Measurements from ENCODE around the gene ASB18.

ASB18 gene

GRCh38 chr2:236209535-236209934, 54.7 kb downstream of the ASB18 start:
- in situ Hi-C loops (cut with MboI; ENCODE audit: low sequenced_read_pairs) = no loop called here

GRCh38 chr2:236208019-236208926, 55.9 kb downstream of the ASB18 start:
- in situ Hi-C loops (cut with MboI; ENCODE audit: low sequenced_read_pairs) = no loop called here

GRCh38 chr2:236207472-236207871, 56.7 kb downstream of the ASB18 start:
- in situ Hi-C loops (cut with MboI; ENCODE audit: low sequenced_read_pairs) = no loop called here

GRCh38 chr2:236205867-236206645, 58.1 kb downstream of the ASB18 start:
- in situ Hi-C loops (cut with MboI; ENCODE audit: low sequenced_read_pairs) = no loop called here

GRCh38 chr2:236204953-236205352, 59.3 kb downstream of the ASB18 start:
- in situ Hi-C loops (cut with MboI; ENCODE audit: low sequenced_read_pairs) = no loop called here

GRCh38 chr2:236200378-236200777, 63.8 kb downstream of the ASB18 start:
- in situ Hi-C loops (cut with MboI; ENCODE audit: low sequenced_read_pairs) = no loop called here

- in situ Hi-C loops (cut with MboI; ENCODE audit: low sequenced_read_pairs) = loop anchor here (25.0 kb wide), 1 partner anchor 409 kb away; no protein-coding TSS in a partner anchor
Measured at GRCh38 chr2:236196366-236196765, 67.8 kb downstream of the ASB18 start.

GRCh38 chr2:236195726-236196125, 68.5 kb downstream of the ASB18 start:
- in situ Hi-C loops (cut with MboI; ENCODE audit: low sequenced_read_pairs) = loop anchor here (25.0 kb wide), 1 partner anchor 408 kb away; no protein-coding TSS in a partner anchor

- in situ Hi-C loops (cut with MboI; ENCODE audit: low sequenced_read_pairs) = loop anchor here (25.0 kb wide), 1 partner anchor 407 kb away; no protein-coding TSS in a partner anchor
Measured at GRCh38 chr2:236194786-236195185, 69.4 kb downstream of the ASB18 start.

- in situ Hi-C loops (cut with MboI; ENCODE audit: low sequenced_read_pairs) = loop anchor here (25.0 kb wide), 1 partner anchor 406 kb away; no protein-coding TSS in a partner anchor
Measured at GRCh38 chr2:236193026-236193425, 71.2 kb downstream of the ASB18 start.

GRCh38 chr2:236190674-236191073, 73.5 kb downstream of the ASB18 start:
- in situ Hi-C loops (cut with MboI; ENCODE audit: low sequenced_read_pairs) = loop anchor here (25.0 kb wide), 1 partner anchor 403 kb away; no protein-coding TSS in a partner anchor

- in situ Hi-C loops (cut with MboI; ENCODE audit: low sequenced_read_pairs) = loop anchor here (25.0 kb wide), 1 partner anchor 397 kb away; no protein-coding TSS in a partner anchor
Measured at GRCh38 chr2:236184701-236185100, 79.5 kb downstream of the ASB18 start.

- in situ Hi-C loops (cut with MboI; ENCODE audit: low sequenced_read_pairs) = loop anchor here (25.0 kb wide), 1 partner anchor 394 kb away; no protein-coding TSS in a partner anchor
Measured at GRCh38 chr2:236180831-236181453, 83.3 kb downstream of the ASB18 start.

- in situ Hi-C loops (cut with MboI; ENCODE audit: low sequenced_read_pairs) = loop anchor here (25.0 kb wide), 1 partner anchor 393 kb away; no protein-coding TSS in a partner anchor
Measured at GRCh38 chr2:236180076-236180816, 84.0 kb downstream of the ASB18 start.

- in situ Hi-C loops (cut with MboI; ENCODE audit: low sequenced_read_pairs) = loop anchor here (25.0 kb wide), 1 partner anchor 392 kb away; no protein-coding TSS in a partner anchor
Measured at GRCh38 chr2:236179236-236180075, 84.8 kb downstream of the ASB18 start.

GRCh38 chr2:236178890-236179235, 85.3 kb downstream of the ASB18 start:
- in situ Hi-C loops (cut with MboI; ENCODE audit: low sequenced_read_pairs) = loop anchor here (25.0 kb wide), 1 partner anchor 392 kb away; no protein-coding TSS in a partner anchor

GRCh38 chr2:236177967-236178889, 86.0 kb downstream of the ASB18 start:
- in situ Hi-C loops (cut with MboI; ENCODE audit: low sequenced_read_pairs) = loop anchor here (25.0 kb wide), 1 partner anchor 391 kb away; no protein-coding TSS in a partner anchor

- in situ Hi-C loops (cut with MboI; ENCODE audit: low sequenced_read_pairs) = loop anchor here (25.0 kb wide), 1 partner anchor 390 kb away; no protein-coding TSS in a partner anchor
Measured at GRCh38 chr2:236177604-236177966, 86.6 kb downstream of the ASB18 start.
